NCI-H82 (cell line): ENCODE measurements around the gene RIMBP2.
"Not testable (repeated sequence)": the region's sequence is repeated elsewhere in the genome, so short reads cannot be mapped to it uniquely, and the experiment has no call there.

Experiments used
- DNase-seq: peaks from one replicate; lab custom pipeline; 2025; lab: John Stamatoyannopoulos, UW

The RIMBP2 gene, protein sequence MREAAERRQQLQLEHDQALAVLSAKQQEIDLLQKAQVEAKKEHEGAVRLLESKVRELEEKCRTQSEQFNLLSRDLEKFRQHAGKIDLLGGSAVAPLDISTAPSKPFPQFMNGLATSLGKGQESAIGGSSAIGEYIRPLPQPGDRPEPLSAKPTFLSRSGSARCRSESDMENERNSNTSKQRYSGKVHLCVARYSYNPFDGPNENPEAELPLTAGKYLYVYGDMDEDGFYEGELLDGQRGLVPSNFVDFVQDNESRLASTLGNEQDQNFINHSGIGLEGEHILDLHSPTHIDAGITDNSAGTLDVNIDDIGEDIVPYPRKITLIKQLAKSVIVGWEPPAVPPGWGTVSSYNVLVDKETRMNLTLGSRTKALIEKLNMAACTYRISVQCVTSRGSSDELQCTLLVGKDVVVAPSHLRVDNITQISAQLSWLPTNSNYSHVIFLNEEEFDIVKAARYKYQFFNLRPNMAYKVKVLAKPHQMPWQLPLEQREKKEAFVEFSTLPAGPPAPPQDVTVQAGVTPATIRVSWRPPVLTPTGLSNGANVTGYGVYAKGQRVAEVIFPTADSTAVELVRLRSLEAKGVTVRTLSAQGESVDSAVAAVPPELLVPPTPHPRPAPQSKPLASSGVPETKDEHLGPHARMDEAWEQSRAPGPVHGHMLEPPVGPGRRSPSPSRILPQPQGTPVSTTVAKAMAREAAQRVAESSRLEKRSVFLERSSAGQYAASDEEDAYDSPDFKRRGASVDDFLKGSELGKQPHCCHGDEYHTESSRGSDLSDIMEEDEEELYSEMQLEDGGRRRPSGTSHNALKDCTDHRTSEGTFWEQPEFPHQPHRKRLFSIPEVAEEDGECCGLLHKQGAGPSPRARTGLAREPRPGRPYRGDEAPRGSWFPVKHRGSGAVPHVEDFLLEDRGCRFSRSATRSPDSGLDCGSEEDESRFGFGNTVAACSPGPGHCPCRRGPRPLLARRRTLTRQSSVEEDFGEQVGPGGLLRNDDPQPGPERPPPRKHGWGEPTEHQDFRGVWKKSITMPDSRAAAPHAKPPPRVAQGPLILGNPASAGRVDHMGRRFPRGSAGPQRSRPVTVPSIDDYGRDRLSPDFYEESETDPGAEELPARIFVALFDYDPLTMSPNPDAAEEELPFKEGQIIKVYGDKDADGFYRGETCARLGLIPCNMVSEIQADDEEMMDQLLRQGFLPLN (N-terminal part only)

GRCh38 chr12:130715998-130716968, at the start of gene RIMBP2:
TSS of gene RIMBP2 (minus strand) at chr12:130716299. CDS start at chr12:130479013, 237,286 bp downstream.
- DNase-seq, result peak; percentile 85

DNA sequence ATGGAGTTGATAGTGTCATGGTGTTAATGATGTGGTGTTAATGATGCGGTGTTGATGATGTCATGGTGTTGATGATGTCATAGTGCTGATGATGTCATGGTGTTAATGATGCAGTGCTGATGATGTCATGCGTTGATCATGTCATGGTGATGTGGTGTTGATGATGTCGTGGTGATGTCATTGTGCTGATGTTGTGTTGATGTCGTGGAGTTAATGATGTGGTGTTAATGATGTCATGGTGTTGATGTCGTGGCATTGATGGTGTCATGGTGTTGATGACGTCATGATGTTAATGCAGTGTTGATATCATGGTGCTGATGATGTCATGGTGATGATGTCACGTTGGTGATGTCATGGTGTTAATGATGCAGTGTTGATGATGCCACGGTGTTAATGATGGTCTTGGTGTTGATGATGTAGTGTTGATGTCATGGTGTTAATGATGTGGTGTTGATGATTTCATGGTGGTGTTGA, 49.1 kb upstream of the RIMBP2 start:
- peak; percentile 36 for DNase-seq

DNA sequence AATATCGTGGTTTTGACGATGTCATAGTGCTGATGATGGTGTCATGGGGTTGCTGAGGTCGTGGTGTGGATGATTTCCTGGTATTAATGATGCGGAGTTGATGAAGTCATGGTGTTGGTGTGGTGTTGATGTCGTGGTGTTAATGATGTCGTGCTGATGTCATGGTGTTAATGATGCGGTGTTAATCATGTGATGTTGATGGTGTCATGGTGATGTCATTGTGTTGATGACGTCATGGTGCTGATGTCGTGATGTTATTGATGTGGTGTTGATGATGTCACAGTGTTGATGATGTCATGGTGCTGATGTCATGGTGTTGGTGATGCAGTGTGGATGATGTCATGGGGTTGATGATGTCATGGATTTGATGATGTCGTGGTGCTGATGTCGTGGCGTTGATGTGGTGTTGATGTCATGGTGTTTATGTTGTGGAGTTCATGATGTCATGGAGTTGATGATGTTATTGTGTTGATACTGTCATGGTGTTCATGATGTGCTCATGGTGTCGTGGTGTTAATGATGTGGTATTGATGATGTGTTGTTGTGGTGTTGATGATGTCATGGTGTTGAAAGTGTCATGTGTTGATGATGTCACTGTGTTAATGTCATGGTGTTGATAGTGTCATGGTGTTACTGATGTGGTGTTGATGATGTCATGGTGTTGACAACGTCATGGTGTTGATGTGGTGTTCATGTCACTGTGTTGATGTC, 48.5 kb upstream of the RIMBP2 start:
- DNase-seq, result peak; percentile 36

GRCh38 chr12:130764073-130764472, 48.0 kb upstream of the RIMBP2 start:
- peak; percentile 36 for DNase-seq

DNA sequence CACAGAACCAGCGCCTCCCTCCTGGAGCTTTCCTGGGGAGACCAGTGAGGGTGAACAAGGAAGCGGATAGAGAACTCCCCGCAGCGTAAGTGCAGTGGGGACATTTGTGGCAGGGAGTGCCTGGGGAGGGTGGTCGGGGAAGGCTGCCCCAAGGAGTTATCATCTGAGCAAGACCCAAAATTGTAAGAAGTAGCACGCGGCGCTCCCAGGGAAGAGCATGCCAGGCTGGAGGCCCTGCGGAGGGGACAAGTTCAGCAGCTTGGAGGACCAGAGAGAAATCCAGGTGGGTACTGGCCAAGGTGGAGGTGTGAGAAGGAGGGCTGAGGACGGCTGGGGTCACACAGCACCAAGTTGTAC, 46.2 kb upstream of the RIMBP2 start:
- DNase-seq, result no peak

DNA sequence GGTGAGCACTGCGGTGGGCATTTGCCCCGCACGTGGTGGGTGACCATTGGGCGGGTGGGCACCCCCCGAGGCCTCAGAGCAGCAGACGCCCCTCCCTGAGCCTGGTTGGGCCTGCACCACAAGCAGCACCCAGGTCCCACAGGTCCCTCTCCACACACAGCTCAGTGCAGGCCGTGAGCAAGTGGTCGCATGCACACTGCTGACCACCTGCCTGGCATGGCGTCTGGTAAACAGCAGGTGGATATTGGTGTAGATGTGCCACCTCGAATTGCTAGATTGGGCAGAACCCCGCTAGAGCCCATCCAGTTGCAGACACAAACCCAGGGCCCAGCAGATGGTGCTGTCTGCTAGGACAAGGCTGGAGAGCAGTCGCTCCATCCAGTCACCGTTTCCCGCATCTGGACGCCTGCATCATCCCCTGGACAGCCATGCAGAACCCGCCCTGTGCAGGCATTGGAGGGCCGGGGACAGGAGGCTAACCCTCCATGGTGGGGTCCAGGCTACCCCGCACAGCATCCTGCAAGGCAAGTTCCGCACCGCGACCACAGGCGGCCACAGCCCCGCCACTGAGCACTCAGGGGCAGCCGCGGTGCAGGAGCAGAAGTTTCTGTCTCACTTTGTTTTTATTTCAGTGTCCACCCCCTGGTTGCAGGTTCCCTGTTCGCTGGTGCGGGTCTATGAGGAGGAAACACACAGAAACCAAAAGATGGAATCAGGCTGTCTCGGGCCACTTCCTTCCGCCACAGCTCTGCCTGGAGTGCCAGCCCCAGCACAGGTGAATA, 45.6 kb upstream of the RIMBP2 start:
- DNase-seq, result peak; percentile 76

- DNase-seq, result peak; percentile 41
Measured at GRCh38 chr12:130754234-130754901, 38.3 kb upstream of the RIMBP2 start.

- peak; percentile 71 for DNase-seq
Measured at GRCh38 chr12:130752692-130753230, 36.7 kb upstream of the RIMBP2 start.

DNA sequence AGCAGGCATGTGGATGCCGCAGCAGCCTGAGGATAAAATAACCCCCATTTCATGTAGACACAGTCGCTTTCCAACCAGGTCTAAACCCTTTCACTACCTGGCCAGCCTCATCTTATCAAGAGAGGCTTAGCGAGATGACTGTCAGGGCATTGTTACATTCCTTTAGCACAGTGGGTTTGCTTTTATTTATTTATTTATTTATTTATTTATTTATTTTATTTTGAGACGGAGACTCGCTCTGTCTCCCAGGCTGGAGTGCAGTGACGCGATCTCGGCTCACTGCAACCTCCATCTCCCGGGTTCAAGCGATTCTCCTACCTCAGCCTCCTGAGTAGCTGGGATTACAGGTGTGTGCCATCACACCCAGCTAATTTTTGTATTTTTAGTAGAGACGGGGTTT, 35.9 kb upstream of the RIMBP2 start:
- DNase-seq, result not testable (repeated sequence)

GRCh38 chr12:130748786-130749185, 32.7 kb upstream of the RIMBP2 start:
- DNase-seq, result no peak

DNA sequence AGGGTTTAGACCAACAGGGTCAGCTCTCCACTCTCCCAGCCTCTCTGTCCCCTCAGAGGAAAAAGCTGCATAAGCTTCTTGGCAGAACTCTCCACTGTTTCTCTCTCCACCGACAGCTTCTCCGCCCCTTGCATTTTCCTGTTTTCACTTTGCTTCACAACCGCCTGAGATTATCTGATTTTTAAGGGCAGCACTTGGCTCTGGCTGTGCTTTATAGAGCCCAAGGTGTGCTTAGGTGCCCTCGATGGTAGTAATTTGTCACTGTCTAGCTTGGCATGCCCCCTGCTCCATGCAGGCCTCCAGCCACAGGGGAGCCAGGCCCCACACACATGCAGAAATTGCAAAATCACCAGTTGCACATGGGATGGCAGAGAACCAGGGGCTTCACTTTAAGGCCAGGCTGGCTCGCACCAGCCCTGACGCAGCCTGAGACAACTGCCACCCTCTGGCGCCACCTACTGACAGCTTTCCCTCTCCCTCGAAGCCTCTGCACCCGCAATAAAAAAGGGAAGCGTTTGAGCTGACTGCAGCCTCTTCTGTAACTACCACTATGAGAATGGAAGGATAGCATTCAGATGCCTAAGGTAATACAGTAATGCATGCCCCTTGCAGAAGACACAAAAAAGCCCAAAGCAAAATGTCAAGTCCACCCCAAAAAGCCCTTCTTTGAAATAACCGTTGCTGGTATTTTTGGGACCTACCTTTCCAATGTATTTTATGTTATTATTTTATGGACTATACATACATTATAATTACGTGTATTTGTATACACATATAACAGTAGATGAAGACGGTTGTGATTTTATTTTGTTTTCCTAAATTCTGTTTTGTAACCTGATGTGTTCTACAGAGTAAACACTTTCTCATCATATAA, 32.0 kb upstream of the RIMBP2 start:
- DNase-seq, result peak; percentile 89

GRCh38 chr12:130746546-130746945, 30.4 kb upstream of the RIMBP2 start:
- no peak for DNase-seq

GRCh38 chr12:130745921-130746320, 29.8 kb upstream of the RIMBP2 start:
- DNase-seq, result no peak

DNA sequence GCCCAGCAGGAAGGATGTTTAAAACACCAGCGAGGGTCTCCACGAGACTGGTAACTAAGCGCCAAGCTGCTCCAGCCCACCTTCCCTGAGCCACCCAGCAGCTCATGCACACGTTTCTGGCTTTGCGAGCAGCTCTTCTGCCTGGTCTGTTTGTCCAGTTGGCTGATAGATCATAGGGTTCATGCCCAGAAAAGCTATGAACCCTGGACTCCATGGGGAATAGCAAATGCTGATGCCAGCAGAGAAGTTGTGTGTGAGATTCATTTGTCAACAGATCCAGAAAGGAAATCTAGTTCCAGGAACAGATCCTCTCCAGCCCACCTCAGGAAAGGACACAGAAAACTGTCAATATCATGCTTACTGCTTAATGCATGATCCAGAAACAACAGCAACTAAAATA, 28.2 kb upstream of the RIMBP2 start:
- DNase-seq, result no peak

DNA sequence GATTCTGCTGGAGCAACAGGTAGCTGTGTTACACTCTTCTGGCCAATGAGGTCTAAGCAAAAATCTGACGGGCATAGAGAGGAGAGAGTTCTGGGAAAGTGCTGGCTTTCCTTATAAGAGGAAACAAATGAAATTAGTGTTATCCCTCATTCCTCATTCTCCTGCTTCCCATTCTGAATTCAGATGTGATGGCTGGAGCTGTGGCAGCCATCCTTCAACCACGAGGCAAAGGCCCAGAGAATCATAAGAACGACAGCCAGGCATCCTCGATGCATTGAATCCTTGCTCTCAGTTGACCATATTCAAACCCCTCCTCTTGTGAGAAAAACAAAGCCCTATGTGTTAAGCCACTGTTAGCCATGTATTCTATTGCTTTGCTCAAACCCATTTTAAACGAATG, 27.5 kb upstream of the RIMBP2 start:
- no peak for DNase-seq

DNA sequence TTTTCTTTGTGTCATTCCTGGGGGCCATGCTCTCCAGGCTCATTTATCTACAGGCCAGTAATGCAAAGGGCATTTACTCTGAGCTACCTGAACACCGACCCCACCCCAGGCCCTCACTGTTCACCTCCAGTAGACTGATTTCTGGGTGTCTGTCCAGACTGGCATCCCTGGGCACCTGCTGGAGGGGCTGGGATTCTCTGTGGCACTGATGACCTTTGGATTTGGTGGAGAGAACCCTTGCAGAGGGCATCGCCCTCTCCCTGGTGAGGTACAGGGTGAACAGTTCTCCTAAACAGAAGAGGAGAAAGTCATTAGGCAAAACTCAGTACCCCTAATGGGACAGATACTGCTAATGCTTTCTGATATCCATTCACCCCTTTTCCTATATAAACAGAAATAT, 27.1 kb upstream of the RIMBP2 start:
- DNase-seq, result no peak

DNA sequence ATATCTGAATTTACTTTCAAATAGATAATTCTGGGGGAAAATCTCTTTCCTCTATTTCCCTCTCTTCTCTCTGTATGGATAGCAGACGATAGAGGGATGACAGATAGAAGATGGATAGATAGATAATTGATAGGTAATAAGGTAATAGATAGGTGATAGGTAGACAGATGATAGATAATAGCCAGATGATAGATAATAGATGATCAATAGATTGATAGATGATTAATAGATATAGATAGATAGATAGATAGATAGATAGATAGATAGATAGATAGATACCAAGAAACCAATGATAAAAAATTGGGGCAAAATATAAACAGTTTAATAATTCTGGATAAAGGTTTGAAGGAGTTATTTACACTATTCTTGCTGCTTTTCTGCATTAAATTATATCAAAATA, 26.6 kb upstream of the RIMBP2 start:
- no peak for DNase-seq

DNA sequence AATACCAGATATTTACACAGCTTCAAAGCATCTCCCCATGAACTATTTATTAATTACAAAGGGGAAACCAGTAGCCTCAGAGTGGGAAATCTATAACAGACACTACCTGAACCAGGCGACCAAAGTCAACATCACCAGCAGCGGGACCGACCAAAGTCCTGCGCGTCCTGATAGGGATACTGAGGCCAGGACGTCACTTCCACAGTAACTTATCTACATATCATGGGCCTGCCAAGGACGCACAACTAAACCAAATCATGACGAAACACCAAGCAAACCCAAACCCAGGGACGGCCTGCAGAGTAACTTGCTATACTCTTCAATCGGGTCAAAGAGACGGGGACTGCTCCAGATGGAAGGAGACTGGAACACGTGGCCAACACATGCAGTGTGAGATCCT, 26.0 kb upstream of the RIMBP2 start:
- no peak for DNase-seq
